Stomach (tissue), 4 donors: ENCODE results near the gene SLC2A4.

Source experiments
- POLR2AphosphoS5 ChIP-seq, 3 donors: sonication (generic); formaldehyde crosslinking; IDR thresholded peaks; one replicate each; pipeline ENCODE4 v1.6.1; 2016; ENCODE audit warnings: antibody characterized with exemption in 3 of 3
- TF ChIP-seq, protein P1 (sequence below), 7 experiments: fragments of 450-650 bp in 4 of 7; fragments of 200-600 bp in 3 of 7; sonication (generic) in 3 of 7; IDR thresholded peaks; one replicate each; pipeline ENCODE4 v1.5.1; 2016 to 2019; ENCODE audit warnings: antibody characterized with exemption in 7 of 7, control low read depth in 2 of 7, mild to moderate bottlenecking in 1 of 7

DNA sequence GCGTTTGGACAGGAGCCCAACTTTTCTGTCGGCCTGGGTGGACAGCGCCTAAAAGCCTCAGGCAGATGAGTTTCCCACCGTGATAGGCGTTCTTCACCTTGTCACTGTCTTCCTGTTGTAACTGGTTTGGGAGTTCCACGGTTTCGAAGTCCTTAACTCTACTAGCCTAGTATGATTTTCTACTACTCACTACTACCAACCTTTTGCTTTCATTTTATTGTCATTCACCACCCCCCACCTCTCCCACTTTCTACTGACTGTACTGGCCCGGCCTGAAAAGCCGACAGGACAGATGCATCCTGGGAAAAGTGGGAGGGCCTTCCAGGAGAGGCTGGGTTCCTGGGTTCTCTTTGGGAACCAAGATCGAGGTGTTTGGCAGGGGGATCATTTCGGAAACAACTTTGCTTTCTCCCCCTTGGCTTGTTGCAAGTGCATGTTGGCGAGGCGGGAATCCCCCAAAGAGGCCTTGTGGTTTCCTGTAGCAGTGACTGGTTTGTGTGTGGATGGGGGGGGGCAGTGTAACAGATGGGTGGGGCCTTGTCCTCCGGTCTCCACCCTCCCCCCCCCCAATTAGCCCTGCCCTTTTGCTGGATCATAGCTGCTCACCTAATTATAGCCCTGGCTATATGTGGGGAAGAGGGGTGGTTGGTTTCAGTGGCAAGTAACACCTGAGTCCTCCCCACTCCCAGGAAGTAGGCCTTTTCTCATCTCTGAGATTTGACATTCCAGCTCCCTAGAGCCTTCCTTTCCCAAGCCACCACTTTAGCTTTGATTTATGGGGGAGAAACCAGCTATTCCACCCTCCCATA, 27.3 kb downstream of the SLC2A4 start:
- TF ChIP-seq, protein P1, sequence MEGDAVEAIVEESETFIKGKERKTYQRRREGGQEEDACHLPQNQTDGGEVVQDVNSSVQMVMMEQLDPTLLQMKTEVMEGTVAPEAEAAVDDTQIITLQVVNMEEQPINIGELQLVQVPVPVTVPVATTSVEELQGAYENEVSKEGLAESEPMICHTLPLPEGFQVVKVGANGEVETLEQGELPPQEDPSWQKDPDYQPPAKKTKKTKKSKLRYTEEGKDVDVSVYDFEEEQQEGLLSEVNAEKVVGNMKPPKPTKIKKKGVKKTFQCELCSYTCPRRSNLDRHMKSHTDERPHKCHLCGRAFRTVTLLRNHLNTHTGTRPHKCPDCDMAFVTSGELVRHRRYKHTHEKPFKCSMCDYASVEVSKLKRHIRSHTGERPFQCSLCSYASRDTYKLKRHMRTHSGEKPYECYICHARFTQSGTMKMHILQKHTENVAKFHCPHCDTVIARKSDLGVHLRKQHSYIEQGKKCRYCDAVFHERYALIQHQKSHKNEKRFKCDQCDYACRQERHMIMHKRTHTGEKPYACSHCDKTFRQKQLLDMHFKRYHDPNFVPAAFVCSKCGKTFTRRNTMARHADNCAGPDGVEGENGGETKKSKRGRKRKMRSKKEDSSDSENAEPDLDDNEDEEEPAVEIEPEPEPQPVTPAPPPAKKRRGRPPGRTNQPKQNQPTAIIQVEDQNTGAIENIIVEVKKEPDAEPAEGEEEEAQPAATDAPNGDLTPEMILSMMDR (IDR thresholded peaks at IDR 0.05): peak in 1 of 7 experiments; percentile 16
- peak; percentile 61 to 80 (median 68) for TF ChIP-seq POLR2AphosphoS5 (IDR thresholded peaks at IDR 0.05)
